Erythroblast (primary cell): Measurements from ENCODE around the gene UBR3.

Experiments
- GATA1 ChIP-seq: IDR thresholded peaks from 2 replicates; pipeline ENCODE4 v1.6.1; 2011; ENCODE audit warnings: low read depth, mild to moderate bottlenecking, control low read depth, low read length, moderate library complexity
- POLR2A ChIP-seq: IDR thresholded peaks from 2 replicates; pipeline ENCODE4 v1.6.1; 2011; ENCODE audit warnings: mild to moderate bottlenecking, low read length

GRCh38 chr2:170030040-170030439 lies 202.8 kb downstream of the UBR3 start:
- TF ChIP-seq POLR2A (no peak), GATA1 (no peak)
